Astrocyte of the cerebellum (primary cell): ENCODE measurements around the gene SCMH1.

Experiments
- DNase-seq: peaks from one replicate; pipeline ENCODE4 v3.0.0-alpha.2; 2011; ENCODE audit warnings: low read depth
- H3K4me3 ChIP-seq: 2 replicates; pipeline ENCODE4 v1.5.1; 2011; ENCODE audit warnings: mild to moderate bottlenecking, low read depth, low read length, moderate library complexity
- CTCF ChIP-seq: IDR thresholded peaks from 2 replicates; pipeline ENCODE4 v1.5.1; 2012; ENCODE audit warnings: low read length, low read depth, moderate library complexity, mild to moderate bottlenecking; ENCODE audit errors: missing control alignments
- in situ Hi-C: cut with HindIII; loops from 2 replicates; pipeline ENCODE4 v1.10.0; 2017; ENCODE audit warnings: low sequenced_read_pairs

SCMH1 gene

GRCh38 chr1:41086921-41087320 is 155.2 kb downstream of the SCMH1 start:
- TF ChIP-seq CTCF = no peak

GRCh38 chr1:41078616-41079015 is 163.5 kb downstream of the SCMH1 start:
- H3K4me3 ChIP-seq = no peak overlapping the region
- in situ Hi-C loops = no loop called here
- no peak for DNase-seq
- TF ChIP-seq CTCF = no peak

More at GRCh38 chr1:41086921-41087320, 155.2 kb downstream of the SCMH1 start:
- DNase-seq = no peak
- in situ Hi-C loops = no loop called here
- no peak overlapping the region for H3K4me3 ChIP-seq

GRCh38 chr1:41078193-41078592 is 163.9 kb downstream of the SCMH1 start:
- no peak overlapping the region for H3K4me3 ChIP-seq
- no peak for TF ChIP-seq CTCF
- no peak for DNase-seq
- in situ Hi-C loops = no loop called here

GRCh38 chr1:41073971-41074370 is 168.1 kb downstream of the SCMH1 start:
- in situ Hi-C loops = no loop called here
- no peak overlapping the region for H3K4me3 ChIP-seq
- TF ChIP-seq CTCF = no peak
- no peak for DNase-seq

GRCh38 chr1:41072051-41072450 is 170.1 kb downstream of the SCMH1 start:
- no peak for TF ChIP-seq CTCF
- no peak overlapping the region for H3K4me3 ChIP-seq
- in situ Hi-C loops = no loop called here
- no peak for DNase-seq

- no peak for DNase-seq
- no peak for TF ChIP-seq CTCF
- H3K4me3 ChIP-seq = no peak overlapping the region
- in situ Hi-C loops = no loop called here
Observed at GRCh38 chr1:41056907-41057306, 185.2 kb downstream of the SCMH1 start.

GRCh38 chr1:41053316-41053715 is 188.8 kb downstream of the SCMH1 start:
- in situ Hi-C loops = no loop called here
- no peak for DNase-seq
- TF ChIP-seq CTCF = no peak
- no peak overlapping the region for H3K4me3 ChIP-seq
